IMR-90 (cell line): ENCODE data around the gene RIPOR3. TPM values are rescaled to one million over a fixed set of nuclear protein-coding genes. Genes with fewer than 3 reads are reported as not detected.

Source experiments
- ATAC-seq: fragments of 200-7000 bp; cut with Tn5 transposase; 2 replicates; pipeline ENCODE4 v1.9.1; 2020; ENCODE audit warnings: low read depth, mild to moderate bottlenecking, moderate library complexity
- BruUV-seq: library from RNA; stranded (reverse); fragments of 400-500 nt; replicated peaks from 2 replicates; lab custom pipeline; 2021; lab: Mats Ljungman, UMichigan
- CTCF ChIA-PET: fragments of 300-600 bp; formaldehyde crosslinking; extraction: SDS; loops from one replicate; lab custom pipeline; 2021; ENCODE audit warnings: antibody characterized with exemption; lab: Yijun Ruan, JAX
- POLR2A ChIA-PET: fragments of 300-600 bp; sonication (Branson Sonifier 250); formaldehyde crosslinking; loops from one replicate; lab custom pipeline; 2022; ENCODE audit warnings: antibody characterized with exemption; ENCODE audit not compliant: unreplicated experiment; lab: Charles Lee
- DNase-seq: peaks from one replicate; pipeline ENCODE4 v3.0.0; 2013
- H2AFZ ChIP-seq: replicated peaks from 2 replicates; pipeline ENCODE3; 2013; ENCODE audit warnings: low read length, mild to moderate bottlenecking; ENCODE audit not compliant: poor library complexity
- H2AK5ac ChIP-seq: 2 replicates; pipeline ENCODE4 v1.6.1; 2013; ENCODE audit warnings: low read depth, low read length, inconsistent platforms
- H2AK9ac ChIP-seq: replicated peaks from 2 replicates; pipeline ENCODE3; 2013; ENCODE audit warnings: mild to moderate bottlenecking, low read depth, low read length, moderate library complexity; ENCODE audit not compliant: poor library complexity
- H2BK120ac ChIP-seq: 2 replicates; pipeline ENCODE4 v1.6.1; 2013; ENCODE audit warnings: low read depth, low read length, inconsistent platforms
- H2BK15ac ChIP-seq: 3 replicates; pipeline ENCODE4 v1.6.1; 2013; ENCODE audit warnings: low read depth, low read length, inconsistent platforms
- H2BK20ac ChIP-seq: 2 replicates; pipeline ENCODE4 v1.6.1; 2013; ENCODE audit warnings: low read depth, mild to moderate bottlenecking, inconsistent platforms, low read length, moderate library complexity
- H2BK5ac ChIP-seq: 2 replicates; pipeline ENCODE4 v1.6.1; 2013; ENCODE audit warnings: mild to moderate bottlenecking, low read depth, low read length, inconsistent platforms; ENCODE audit not compliant: poor library complexity, severe bottlenecking
- H3K14ac ChIP-seq: replicated peaks from 2 replicates; pipeline ENCODE4 v1.6.1; 2013; ENCODE audit warnings: low read depth, low read length, inconsistent platforms
- H3K18ac ChIP-seq: 2 replicates; pipeline ENCODE4 v1.6.1; 2013; ENCODE audit warnings: low read depth, low read length, control low read depth
- H3K23ac ChIP-seq: 2 replicates; pipeline ENCODE4 v1.6.1; 2013; ENCODE audit warnings: low read depth, low read length, inconsistent platforms
- H3K27ac ChIP-seq: 2 replicates; pipeline ENCODE4 v1.5.1; 2013; ENCODE audit warnings: mild to moderate bottlenecking, control low read depth, low read length; ENCODE audit not compliant: insufficient read depth
- H3K27me3 ChIP-seq: 2 replicates; pipeline ENCODE4 v1.6.1; 2013; ENCODE audit warnings: low read length; ENCODE audit not compliant: control insufficient read depth, insufficient read depth
- H3K36me3 ChIP-seq: 2 replicates; pipeline ENCODE4 v1.6.1; 2013; ENCODE audit warnings: low read length, mixed read lengths; ENCODE audit not compliant: control insufficient read depth, insufficient read depth
- H3K4ac ChIP-seq: 2 replicates; pipeline ENCODE4 v1.6.1; 2013; ENCODE audit warnings: low read depth, low read length, inconsistent platforms
- H3K4me1 ChIP-seq: 2 replicates; pipeline ENCODE4 v1.6.1; 2013; ENCODE audit warnings: low read length, mixed read lengths; ENCODE audit not compliant: control insufficient read depth, insufficient read depth
- H3K4me2 ChIP-seq: 2 replicates; pipeline ENCODE4 v1.6.1; 2013; ENCODE audit warnings: low read depth, mild to moderate bottlenecking, control low read depth, low read length, moderate library complexity
- H3K4me3 ChIP-seq: 2 replicates; pipeline ENCODE4 v1.5.1; 2013; ENCODE audit warnings: low read depth, mild to moderate bottlenecking, control low read depth, low read length, moderate library complexity; ENCODE audit not compliant: insufficient read depth
- H3K56ac ChIP-seq: 2 replicates; pipeline ENCODE4 v1.6.1; 2013; ENCODE audit warnings: low read length, inconsistent platforms; ENCODE audit not compliant: insufficient read depth; ENCODE audit errors: extremely low read depth
- H3K79me1 ChIP-seq, 2 experiments: 2 replicates each; pipeline ENCODE4 v1.6.1; 2013; ENCODE audit warnings: low read length in 2 of 2, inconsistent platforms in 1 of 2, low read depth in 1 of 2
- H3K9ac ChIP-seq: 2 replicates; pipeline ENCODE4 v1.6.1; 2013; ENCODE audit warnings: low read depth, low read length, control low read depth
- H3K9me1 ChIP-seq: 2 replicates; pipeline ENCODE4 v1.6.1; 2013; ENCODE audit warnings: low read length, inconsistent platforms; ENCODE audit not compliant: insufficient read depth
- H3K9me3 ChIP-seq: 2 replicates; pipeline ENCODE4 v1.6.1; 2013; ENCODE audit warnings: low read length; ENCODE audit not compliant: control insufficient read depth, insufficient read depth
- H4K20me1 ChIP-seq: 2 replicates; pipeline ENCODE4 v1.6.1; 2013; ENCODE audit warnings: low read length, inconsistent platforms; ENCODE audit not compliant: insufficient read depth
- H4K5ac ChIP-seq: 2 replicates; pipeline ENCODE4 v1.6.1; 2013; ENCODE audit warnings: mild to moderate bottlenecking, low read depth, low read length, control low read depth
- H4K8ac ChIP-seq, 2 experiments: 2 replicates each; pipeline ENCODE4 v1.6.1; 2013; ENCODE audit warnings: low read depth in 2 of 2, low read length in 2 of 2, control low read depth in 1 of 2, inconsistent platforms in 1 of 2
- H4K91ac ChIP-seq: 2 replicates; pipeline ENCODE4 v1.6.1; 2013; ENCODE audit warnings: low read depth, low read length, inconsistent platforms; ENCODE audit not compliant: insufficient read depth
- BHLHE40 ChIP-seq: fragments of 150-350 bp; IDR thresholded peaks from 2 replicates; pipeline ENCODE4 v1.6.1; 2016; ENCODE audit warnings: mild to moderate bottlenecking, low read depth, low read length
- CEBPB ChIP-seq: IDR thresholded peaks from 2 replicates; pipeline ENCODE4 v1.6.1; 2012; ENCODE audit warnings: low read depth, low read length, improper control_type of control experiment
- CHD1 ChIP-seq: IDR thresholded peaks from 2 replicates; pipeline ENCODE4 v1.6.1; 2012; ENCODE audit warnings: low read depth, low read length, improper control_type of control experiment
- CTCF ChIP-seq: conservative IDR thresholded peaks from 2 replicates; pipeline ENCODE4 v1.5.1; 2012; ENCODE audit warnings: mild to moderate bottlenecking, low read depth, low read length, improper control_type of control experiment
- ELK1 ChIP-seq: fragments of 150-350 bp; IDR thresholded peaks from 2 replicates; pipeline ENCODE4 v1.6.1; 2016; ENCODE audit warnings: low read depth, mild to moderate bottlenecking, low read length, moderate library complexity, borderline replicate concordance
- FOS ChIP-seq: fragments of 150-350 bp; IDR thresholded peaks from 2 replicates; pipeline ENCODE4 v1.6.1; 2016; ENCODE audit warnings: low read depth, low read length
- MAFK ChIP-seq: IDR thresholded peaks from 2 replicates; pipeline ENCODE4 v1.6.1; 2012; ENCODE audit warnings: low read depth, low read length, improper control_type of control experiment
- MAZ ChIP-seq: IDR thresholded peaks from 2 replicates; pipeline ENCODE4 v1.6.1; 2012; ENCODE audit warnings: low read depth, mild to moderate bottlenecking, low read length, improper control_type of control experiment, moderate library complexity, borderline replicate concordance
- MXI1 ChIP-seq: IDR thresholded peaks from 2 replicates; pipeline ENCODE4 v1.6.1; 2012; ENCODE audit warnings: low read depth, mild to moderate bottlenecking, low read length, moderate library complexity, borderline replicate concordance
- NFE2L2 ChIP-seq: fragments of 150-350 bp; IDR thresholded peaks from 2 replicates; pipeline ENCODE4 v1.6.1; 2016; ENCODE audit warnings: low read depth, mild to moderate bottlenecking, low read length
- POLR2A ChIP-seq: IDR thresholded peaks from 2 replicates; pipeline ENCODE4 v1.6.1; 2012; ENCODE audit warnings: mild to moderate bottlenecking, low read depth, low read length
- RAD21 ChIP-seq: IDR thresholded peaks from 2 replicates; pipeline ENCODE4 v1.6.1; 2012; ENCODE audit warnings: low read length, improper control_type of control experiment
- RCOR1 ChIP-seq: IDR thresholded peaks from 2 replicates; pipeline ENCODE4 v1.6.1; 2012; ENCODE audit warnings: mild to moderate bottlenecking, low read length, improper control_type of control experiment; ENCODE audit not compliant: insufficient replicate concordance
- RFX5 ChIP-seq: IDR thresholded peaks from 2 replicates; pipeline ENCODE4 v1.8.0; 2012; ENCODE audit warnings: low read depth, mild to moderate bottlenecking, low read length, moderate library complexity
- SMC3 ChIP-seq: fragments of 150-350 bp; IDR thresholded peaks from 2 replicates; pipeline ENCODE4 v1.6.1; 2016; ENCODE audit warnings: low read depth, mild to moderate bottlenecking, antibody characterized with exemption, low read length, moderate library complexity
- USF2 ChIP-seq: fragments of 150-350 bp; IDR thresholded peaks from 2 replicates; pipeline ENCODE4 v1.6.1; 2017; ENCODE audit warnings: mild to moderate bottlenecking, antibody characterized with exemption, low read length, low read depth
- WGBS, 2 experiments: methylation state at CpG; one replicate each; pipeline versions ENCODE4 v1.1.5 to v1.1.7; 2013; ENCODE audit warnings: missing lambda C conversion rate in 2 of 2; ENCODE audit not compliant: insufficient read length in 1 of 2; ENCODE audit errors: extremely low coverage in 2 of 2; 5-methylcytosine and 5-hydroxymethylcytosine counted together
- dilution Hi-C: fragments of 300-500 bp; cut with HindIII; formaldehyde crosslinking; loops from one replicate; pipeline ENCODE4 v1.14.3; 2018; ENCODE audit warnings: low sequenced_read_pairs; ENCODE audit not compliant: unreplicated experiment
- in situ Hi-C: fragments of 300-500 bp; cut with MboI; formaldehyde crosslinking; loops from 3 replicates; pipeline ENCODE4 v1.14.3; 2019; ENCODE audit warnings: low sequenced_read_pairs, inconsistent platforms, mixed read lengths
- intact Hi-C: fragments of 100-400 bp; cut with micrococcal nuclease; formaldehyde crosslinking; loops from 2 replicates; pipeline ENCODE4 v1.10.0; 2022
- polyA plus RNA-seq, 3 experiments: library from polyadenylated mRNA; depleted of rRNA; stranded (reverse); fragments of >200 nt; gene quantifications; 2 replicates each; pipeline ENCODE4 v1.2.3, GENCODE V29; 2012; ENCODE audit warnings: low replicate concordance in 1 of 3
- total RNA-seq: library from RNA; depleted of rRNA; stranded (reverse); fragments of >200 nt; gene quantifications from 2 replicates; pipeline ENCODE4 v1.2.3, GENCODE V29; 2012

Gene RIPOR3
- total and polyA plus RNA-seq, 2 of the 4 experiments (the other 2 are of a cell fraction), result 0.54 to 1.7 TPM

- TF ChIP-seq CTCF (no peak), RCOR1 (no peak), MAZ (no peak), BHLHE40 (no peak), ELK1 (no peak), CHD1 (no peak), FOS (no peak), POLR2A (no peak), SMC3 (no peak), USF2 (no peak), CEBPB (no peak), RAD21 (no peak), MXI1 (no peak), MAFK (no peak), NFE2L2 (no peak), RFX5 (no peak)
- in situ Hi-C loops (no loop called here), intact Hi-C loops (no loop called here), dilution Hi-C loops (no loop called here)
- no peak for DNase-seq
- H2AK9ac ChIP-seq, result no peak overlapping the region
- no peak overlapping the region for H2BK120ac ChIP-seq
- H3K36me3 ChIP-seq, result no peaks in the 10 kb centered on the region
- H2BK20ac ChIP-seq, result no peak overlapping the region
- no peak overlapping the region for H2AK5ac ChIP-seq
- H3K79me1 ChIP-seq, result peaks cover 0 to 10% of the 10 kb centered on the region in 2 experiments; a peak in 1 of 4 replicates
- H3K14ac ChIP-seq, result no peak overlapping the region; the same call in 1 of the 2 replicates
- H3K27ac ChIP-seq, result no peak overlapping the region
- no TSS peak for BruUV-seq
- ChIA-PET CTCF (interaction anchor here (0.6 kb wide), 1 partner anchor 34 kb away, joined by 3 read pairs; no protein-coding TSS in a partner anchor), POLR2A (no interaction called here)
- ATAC-seq, result no peak
- H3K4ac ChIP-seq, result no peak overlapping the region
- H3K9ac ChIP-seq, result no peak overlapping the region
- peaks cover 18% of the 10 kb centered on the region for H3K9me1 ChIP-seq
- H3K18ac ChIP-seq, result no peak overlapping the region
- peaks cover 18% of the 10 kb centered on the region for H3K4me1 ChIP-seq
- no peak overlapping the region for H4K8ac ChIP-seq
- H2AFZ ChIP-seq, result no peak overlapping the region
- 85% methylated on average over 3 of the region's 4 CpGs; no CpG with 5 or more reads in 1 of the 2 experiments for WGBS, 2 experiments
- H3K23ac ChIP-seq, result no peak overlapping the region
- H3K4me3 ChIP-seq, result no peak overlapping the region
- no peak overlapping the region for H3K4me2 ChIP-seq
- no peaks in the 10 kb centered on the region for H3K9me3 ChIP-seq
- no peaks in the 10 kb centered on the region for H3K27me3 ChIP-seq
- H4K20me1 ChIP-seq, result 0 out of 2 replicates have a peak, but pooled peaks cover 3% of the 10 kb centered on the region
- no peak overlapping the region for H3K56ac ChIP-seq
- H2BK15ac ChIP-seq, result no peak overlapping the region
- no peak overlapping the region for H4K91ac ChIP-seq
- no peak overlapping the region for H2BK5ac ChIP-seq
- H4K5ac ChIP-seq, result no peak overlapping the region
Measured at GRCh38 chr20:50676858-50677257, 14.5 kb downstream of the RIPOR3 start.
